ENCODE data around the gene TNFRSF19. TPM values are rescaled to one million over a fixed set of nuclear protein-coding genes. Genes with fewer than 3 reads are reported as not detected.

TNFRSF19 gene
- total RNA-seq, 2 donors from 2014 or later, result 0.16 to 0.17 TPM

DNA sequence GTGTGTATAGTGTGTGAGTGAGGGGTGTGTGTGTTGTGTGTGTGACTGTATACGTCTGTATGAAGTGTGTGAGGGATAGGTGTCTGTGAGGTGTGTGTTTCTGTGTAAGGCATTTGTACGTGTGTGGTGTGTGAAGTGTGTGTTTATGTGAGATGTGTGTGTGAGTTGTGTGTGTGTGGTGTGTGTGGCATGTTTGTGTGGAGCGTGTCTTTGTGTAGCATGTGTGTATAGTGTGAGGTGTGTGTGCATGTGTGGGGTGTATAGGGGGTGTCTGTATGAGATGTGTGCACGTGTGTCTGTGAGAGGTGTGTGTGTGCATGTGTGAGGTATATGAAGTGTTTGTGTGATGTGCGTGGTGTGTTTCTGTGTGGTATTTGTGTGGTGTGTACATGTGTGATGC lies 13.2 kb upstream of the TNFRSF19 start:
- H3K27ac Mint-ChIP-seq, result no peak overlapping the region

DNA sequence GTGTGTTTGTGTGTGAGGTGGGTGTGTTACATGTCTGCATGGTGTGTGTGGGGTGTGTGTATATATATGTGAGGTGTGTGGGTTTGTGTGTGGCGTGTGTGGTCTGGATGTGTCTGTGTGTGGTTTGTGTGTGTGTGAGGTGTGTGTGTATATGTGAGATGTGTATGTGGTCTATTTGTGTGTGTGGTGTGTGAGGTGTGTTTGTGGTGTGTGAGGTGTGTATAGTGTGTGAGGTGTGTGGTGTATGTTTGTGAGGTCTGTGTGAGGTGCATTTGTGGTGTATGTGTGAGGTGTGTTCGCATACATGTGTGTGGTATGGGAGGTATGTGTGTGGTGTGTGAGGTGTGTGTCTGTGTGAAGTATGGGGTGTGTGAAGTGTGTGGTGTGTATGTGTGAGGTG lies 12.5 kb upstream of the TNFRSF19 start:
- H3K27ac Mint-ChIP-seq, result no peak overlapping the region
- no peaks in the 10 kb centered on the region for H3K36me3 Mint-ChIP-seq (ENCODE audit: low read depth)
- peaks cover 24% of the 10 kb centered on the region for H3K27me3 Mint-ChIP-seq
- ATAC-seq, result no peak
- no peak for DNase-seq
- H3K4me3 Mint-ChIP-seq, result no peak overlapping the region
- H3K4me1 Mint-ChIP-seq, result no peaks in the 10 kb centered on the region
- no peaks in the 10 kb centered on the region for H3K9me3 ChIP-seq (ENCODE audit: control insufficient read depth, low read length, poor library complexity, severe bottlenecking)

More for the DNA sequence above, 13.2 kb upstream of the TNFRSF19 start:
- H3K27me3 Mint-ChIP-seq, result peaks cover 26% of the 10 kb centered on the region
- H3K4me1 Mint-ChIP-seq, result no peaks in the 10 kb centered on the region
- no peak for ATAC-seq
- no peak for DNase-seq
- H3K4me3 Mint-ChIP-seq, result no peak overlapping the region
- H3K36me3 Mint-ChIP-seq (ENCODE audit: low read depth), result no peaks in the 10 kb centered on the region
- H3K9me3 ChIP-seq (ENCODE audit: control insufficient read depth, low read length, poor library complexity, severe bottlenecking), result no peaks in the 10 kb centered on the region

DNA sequence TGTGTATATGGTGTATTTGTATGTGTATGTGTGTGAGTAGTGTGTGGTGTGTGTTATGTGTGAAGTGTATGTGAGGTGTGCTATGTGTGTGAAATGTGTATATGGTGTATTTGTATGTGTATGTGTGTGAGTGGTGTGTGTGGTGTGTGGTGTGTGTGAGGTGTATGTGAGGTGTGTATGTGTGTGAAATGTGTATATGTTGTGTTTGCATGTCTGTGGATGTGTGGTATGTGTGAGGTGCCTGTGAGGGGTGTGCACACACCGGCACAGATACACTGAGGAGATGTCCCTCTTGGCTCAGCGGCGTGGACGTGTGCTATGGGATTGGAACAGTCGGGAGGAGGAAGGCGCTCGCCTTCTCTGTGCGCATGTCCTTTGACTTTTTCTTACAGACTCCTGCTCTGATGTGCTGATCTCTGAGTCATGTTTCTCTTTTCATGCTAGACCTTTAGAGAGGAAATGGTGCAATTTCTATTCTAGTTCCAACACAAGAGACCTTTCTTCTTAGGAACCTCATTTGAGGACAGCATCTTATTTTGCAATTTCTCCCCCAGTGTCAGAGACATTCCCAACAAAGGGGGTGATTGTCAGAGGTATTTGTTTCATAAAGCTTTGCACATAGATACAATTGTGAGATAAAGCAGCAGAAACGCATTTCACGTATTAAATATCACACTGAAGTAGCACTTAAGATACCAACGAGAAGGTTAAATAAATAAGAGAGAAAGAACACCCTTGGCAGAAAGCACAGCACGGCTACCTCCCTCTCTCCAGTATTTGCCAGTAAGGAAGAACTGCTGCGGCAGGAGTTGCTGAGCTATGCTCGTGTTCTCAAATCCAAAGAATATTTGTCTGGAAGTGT lies 11.3 kb upstream of the TNFRSF19 start:
- ATAC-seq (peak; percentile 23), DNase-seq (no peak)
- H3K27me3 Mint-ChIP-seq, result peaks cover 36% of the 10 kb centered on the region
- no peak overlapping the region for H3K27ac Mint-ChIP-seq
- H3K9me3 ChIP-seq (ENCODE audit: control insufficient read depth, low read length, poor library complexity, severe bottlenecking), result no peaks in the 10 kb centered on the region
- H3K4me1 Mint-ChIP-seq, result no peaks in the 10 kb centered on the region
- H3K4me3 Mint-ChIP-seq, result no peak overlapping the region
- no peaks in the 10 kb centered on the region for H3K36me3 Mint-ChIP-seq (ENCODE audit: low read depth)

DNA sequence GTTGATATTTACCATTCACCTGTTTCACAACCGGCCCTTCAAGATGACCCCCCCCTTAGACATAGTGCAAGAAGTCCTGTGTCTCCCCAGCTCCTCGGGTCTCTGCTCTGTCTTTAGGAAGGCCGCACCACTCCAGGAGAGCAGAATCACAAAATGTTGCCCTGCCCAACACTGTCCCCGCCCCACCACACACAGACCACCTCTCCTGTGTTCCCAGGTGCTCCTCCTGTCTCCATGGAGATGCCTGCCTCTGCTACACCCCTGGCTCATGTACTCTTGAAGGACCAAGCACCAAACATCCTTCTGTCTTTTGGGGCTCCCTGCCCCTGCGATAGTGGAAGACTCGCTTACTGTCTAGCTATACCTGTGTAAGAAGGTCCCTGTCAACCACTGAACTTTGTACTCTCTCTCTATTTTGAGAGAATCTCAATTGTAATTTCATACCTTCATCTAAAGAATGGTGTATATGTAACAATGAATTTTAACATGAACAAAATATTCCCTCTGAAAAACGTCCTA lies 9.6 kb upstream of the TNFRSF19 start:
- peaks cover 3% of the 10 kb centered on the region for H3K4me1 Mint-ChIP-seq
- DNase-seq (no peak), ATAC-seq (no peak)
- no peak overlapping the region for H3K27ac Mint-ChIP-seq
- H3K36me3 Mint-ChIP-seq (ENCODE audit: low read depth), result no peaks in the 10 kb centered on the region
- no peaks in the 10 kb centered on the region for H3K9me3 ChIP-seq (ENCODE audit: control insufficient read depth, low read length, poor library complexity, severe bottlenecking)
- H3K4me3 Mint-ChIP-seq, result no peak overlapping the region
- peaks cover 27% of the 10 kb centered on the region for H3K27me3 Mint-ChIP-seq

- H3K4me3 Mint-ChIP-seq, result no peak overlapping the region
Measured at GRCh38 chr13:23561261-23561660, 9.0 kb upstream of the TNFRSF19 start.

GRCh38 chr13:23563085-23563845 lies 6.9 kb upstream of the TNFRSF19 start:
- no peak overlapping the region for H3K27ac Mint-ChIP-seq
- H3K4me3 Mint-ChIP-seq, result no peak overlapping the region
- no peak for ATAC-seq
- H3K36me3 Mint-ChIP-seq (ENCODE audit: low read depth), result no peaks in the 10 kb centered on the region
- H3K9me3 ChIP-seq (ENCODE audit: control insufficient read depth, low read length, poor library complexity, severe bottlenecking), result no peaks in the 10 kb centered on the region
- DNase-seq, result no peak
- peaks cover 3% of the 10 kb centered on the region for H3K4me1 Mint-ChIP-seq
- peaks cover 47% of the 10 kb centered on the region for H3K27me3 Mint-ChIP-seq

More at GRCh38 chr13:23561261-23561660, 9.0 kb upstream of the TNFRSF19 start:
- Mint-ChIP-seq H3K27ac (no peak overlapping the region), H3K36me3 (ENCODE audit: low read depth) (no peaks in the 10 kb centered on the region), H3K4me1 (peaks cover 3% of the 10 kb centered on the region), H3K27me3 (peaks cover 33% of the 10 kb centered on the region)
- ATAC-seq, result no peak
- no peaks in the 10 kb centered on the region for H3K9me3 ChIP-seq (ENCODE audit: control insufficient read depth, low read length, poor library complexity, severe bottlenecking)
- no peak for DNase-seq

GRCh38 chr13:23567906-23568460 lies 2.2 kb upstream of the TNFRSF19 start:
- peaks cover 79% of the 10 kb centered on the region for H3K27me3 Mint-ChIP-seq
- no peak overlapping the region for H3K4me3 Mint-ChIP-seq
- no peaks in the 10 kb centered on the region for H3K36me3 Mint-ChIP-seq (ENCODE audit: low read depth)

DNA sequence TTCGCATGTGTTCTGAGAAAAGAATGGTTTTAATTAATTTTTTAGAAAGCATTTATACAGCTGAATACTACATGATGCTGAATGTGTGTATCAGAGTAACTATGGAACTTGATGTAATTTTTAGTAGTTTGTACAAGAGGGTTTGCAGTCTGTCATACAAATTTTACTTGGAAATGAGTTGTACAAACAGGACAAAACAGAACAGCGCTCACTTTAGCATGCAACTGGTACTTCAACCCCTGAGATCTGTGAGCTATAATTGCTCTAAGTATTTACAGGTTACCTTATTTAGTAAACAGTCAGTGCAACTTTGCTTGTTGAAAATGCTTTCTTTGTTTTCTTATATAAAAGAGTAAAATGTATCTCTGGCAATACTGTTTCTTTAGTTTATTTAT lies 706 bp downstream of the TNFRSF19 start:
- no peaks in the 10 kb centered on the region for H3K9me3 ChIP-seq (ENCODE audit: control insufficient read depth, low read length, poor library complexity, severe bottlenecking)
- no peak for DNase-seq
- no peak overlapping the region for H3K27ac Mint-ChIP-seq
- peaks cover 71% of the 10 kb centered on the region for H3K27me3 Mint-ChIP-seq
- H3K4me1 Mint-ChIP-seq, result peaks cover 5% of the 10 kb centered on the region
- no peak for ATAC-seq
- H3K36me3 Mint-ChIP-seq (ENCODE audit: low read depth), result no peaks in the 10 kb centered on the region
- H3K4me3 Mint-ChIP-seq, result no peak overlapping the region

More at GRCh38 chr13:23567906-23568460, 2.2 kb upstream of the TNFRSF19 start:
- Mint-ChIP-seq H3K4me1 (peaks cover 8% of the 10 kb centered on the region), H3K27ac (no peak overlapping the region)
- ATAC-seq, result no peak
- no peaks in the 10 kb centered on the region for H3K9me3 ChIP-seq (ENCODE audit: control insufficient read depth, low read length, poor library complexity, severe bottlenecking)
- DNase-seq, result no peak

- Mint-ChIP-seq H3K4me3 (no peak overlapping the region), H3K27ac (no peak overlapping the region), H3K4me1 (peaks cover 5% of the 10 kb centered on the region), H3K27me3 (peaks cover 70% of the 10 kb centered on the region), H3K36me3 (ENCODE audit: low read depth) (no peaks in the 10 kb centered on the region)
- no peaks in the 10 kb centered on the region for H3K9me3 ChIP-seq (ENCODE audit: control insufficient read depth, low read length, poor library complexity, severe bottlenecking)
- DNase-seq (no peak), ATAC-seq (no peak)
Measured at GRCh38 chr13:23571431-23571830, 1.2 kb downstream of the TNFRSF19 start.

- Mint-ChIP-seq H3K36me3 (ENCODE audit: low read depth) (peaks cover 2% of the 10 kb centered on the region), H3K4me1 (peaks cover 5% of the 10 kb centered on the region), H3K27me3 (peaks cover 73% of the 10 kb centered on the region), H3K4me3 (no peak overlapping the region), H3K27ac (no peak overlapping the region)
- H3K9me3 ChIP-seq (ENCODE audit: control insufficient read depth, low read length, poor library complexity, severe bottlenecking), result no peaks in the 10 kb centered on the region
- DNase-seq (no peak), ATAC-seq (no peak)
Measured at GRCh38 chr13:23572836-23573235, 2.6 kb downstream of the TNFRSF19 start.

DNA sequence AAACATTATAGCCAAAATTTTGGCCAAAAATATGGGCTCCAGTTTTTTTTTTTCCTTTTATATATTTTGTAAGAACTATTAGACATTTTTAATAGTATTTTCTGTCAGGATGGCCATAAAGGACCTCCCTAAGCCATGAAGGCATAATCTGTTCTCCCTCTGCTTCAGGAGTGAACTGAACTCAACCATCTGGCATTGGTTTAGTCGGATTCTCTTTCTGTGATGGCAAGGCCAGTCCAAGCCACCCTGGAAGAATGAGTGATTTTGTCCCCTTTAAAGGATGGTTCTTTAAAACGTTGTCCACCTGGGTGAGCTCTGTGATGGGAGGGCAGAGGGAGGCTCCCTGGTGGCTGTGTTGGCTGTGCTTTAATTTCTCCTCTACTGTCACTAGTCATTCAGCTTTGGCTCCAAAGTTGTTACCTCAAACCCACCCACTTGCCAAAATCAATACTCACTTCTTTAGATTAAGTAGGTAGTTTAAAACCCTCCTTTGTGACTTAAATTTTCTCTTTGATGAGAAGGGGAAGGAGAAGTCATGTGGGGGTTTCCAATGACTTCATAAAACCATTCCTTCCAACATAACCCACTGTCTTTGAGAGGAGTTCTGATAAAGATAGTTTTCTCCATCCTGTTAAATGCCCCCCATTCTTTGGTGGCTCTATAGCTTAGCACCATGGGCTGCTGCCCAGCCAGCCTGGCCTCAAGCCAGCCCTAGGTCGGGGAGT lies 4.4 kb downstream of the TNFRSF19 start:
- ATAC-seq (no peak), DNase-seq (no peak)
- Mint-ChIP-seq H3K36me3 (ENCODE audit: low read depth) (peaks cover 2% of the 10 kb centered on the region), H3K4me3 (no peak overlapping the region), H3K27me3 (peaks cover 61% of the 10 kb centered on the region), H3K4me1 (peaks cover 5% of the 10 kb centered on the region), H3K27ac (no peak overlapping the region)
- no peaks in the 10 kb centered on the region for H3K9me3 ChIP-seq (ENCODE audit: control insufficient read depth, low read length, poor library complexity, severe bottlenecking)

DNA sequence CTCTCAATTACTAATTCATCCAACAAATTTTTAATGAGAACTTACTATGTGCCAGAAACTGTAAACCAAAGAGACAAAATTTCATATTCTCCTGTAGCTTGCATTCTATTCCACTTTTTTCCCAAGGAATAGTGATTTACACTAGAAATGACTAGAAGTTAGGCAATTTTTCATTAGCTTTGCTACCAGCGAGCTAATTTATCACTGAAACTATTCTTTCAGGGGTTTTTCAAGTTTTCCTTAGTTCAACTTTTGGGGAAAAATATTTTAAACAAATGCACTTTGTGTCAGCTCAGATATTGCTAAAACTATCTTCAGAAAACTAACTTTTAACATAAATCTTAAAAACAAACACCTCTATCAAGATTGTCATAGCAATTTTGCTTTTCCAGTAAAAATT lies 5.4 kb downstream of the TNFRSF19 start:
- Mint-ChIP-seq H3K4me1 (peaks cover 8% of the 10 kb centered on the region), H3K27ac (no peak overlapping the region), H3K27me3 (peaks cover 59% of the 10 kb centered on the region), H3K4me3 (no peak overlapping the region), H3K36me3 (ENCODE audit: low read depth) (peaks cover 2% of the 10 kb centered on the region)
- DNase-seq (no peak), ATAC-seq (no peak)
- H3K9me3 ChIP-seq (ENCODE audit: control insufficient read depth, low read length, poor library complexity, severe bottlenecking), result no peaks in the 10 kb centered on the region
